22Rv1 (cell line): ENCODE results near the gene PITPNB.

ENCODE experiments used
- ZFX ChIP-seq: fragments of 450-650 bp; IDR thresholded peaks from 2 replicates; pipeline ENCODE4 v1.6.1; 2017; ENCODE audit warnings: antibody characterized with exemption, borderline replicate concordance
- TF ChIP-seq, protein P1 (sequence below): fragments of 450-650 bp; IDR thresholded peaks from 2 replicates; pipeline ENCODE4 v1.5.1; 2017; ENCODE audit warnings: mild to moderate bottlenecking

DNA sequence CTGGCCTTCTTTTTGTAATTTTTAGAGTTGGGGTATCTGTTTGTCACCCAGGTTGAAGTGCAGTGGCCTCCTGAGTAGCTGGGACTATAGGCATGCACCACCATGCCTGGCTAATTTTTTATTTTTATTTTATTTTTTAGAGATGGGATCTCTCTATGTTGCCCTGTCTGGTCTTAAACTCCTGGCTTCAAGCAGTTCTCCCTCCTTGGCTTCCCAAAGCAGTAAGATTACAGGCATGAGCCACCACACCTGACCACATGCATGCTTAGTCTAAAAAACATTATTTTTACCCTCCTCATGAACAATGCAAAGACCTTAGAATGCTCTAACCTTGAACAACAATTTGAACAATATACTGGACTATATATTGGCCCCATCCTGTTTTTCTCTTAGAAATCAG is 22.1 kb upstream of the PITPNB start:
- TF ChIP-seq, protein P1, sequence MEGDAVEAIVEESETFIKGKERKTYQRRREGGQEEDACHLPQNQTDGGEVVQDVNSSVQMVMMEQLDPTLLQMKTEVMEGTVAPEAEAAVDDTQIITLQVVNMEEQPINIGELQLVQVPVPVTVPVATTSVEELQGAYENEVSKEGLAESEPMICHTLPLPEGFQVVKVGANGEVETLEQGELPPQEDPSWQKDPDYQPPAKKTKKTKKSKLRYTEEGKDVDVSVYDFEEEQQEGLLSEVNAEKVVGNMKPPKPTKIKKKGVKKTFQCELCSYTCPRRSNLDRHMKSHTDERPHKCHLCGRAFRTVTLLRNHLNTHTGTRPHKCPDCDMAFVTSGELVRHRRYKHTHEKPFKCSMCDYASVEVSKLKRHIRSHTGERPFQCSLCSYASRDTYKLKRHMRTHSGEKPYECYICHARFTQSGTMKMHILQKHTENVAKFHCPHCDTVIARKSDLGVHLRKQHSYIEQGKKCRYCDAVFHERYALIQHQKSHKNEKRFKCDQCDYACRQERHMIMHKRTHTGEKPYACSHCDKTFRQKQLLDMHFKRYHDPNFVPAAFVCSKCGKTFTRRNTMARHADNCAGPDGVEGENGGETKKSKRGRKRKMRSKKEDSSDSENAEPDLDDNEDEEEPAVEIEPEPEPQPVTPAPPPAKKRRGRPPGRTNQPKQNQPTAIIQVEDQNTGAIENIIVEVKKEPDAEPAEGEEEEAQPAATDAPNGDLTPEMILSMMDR: no peak
- TF ChIP-seq ZFX: no peak
